GM10266 (cell line): ENCODE measurements around the gene ARHGAP10.

ENCODE experiments used
- DNase-seq: peaks from one replicate; pipeline ENCODE4 v3.0.0; 2012; ENCODE audit errors: extremely low spot score
- TF ChIP-seq, protein P1 (sequence below): IDR thresholded peaks from 2 replicates; pipeline ENCODE4 v1.5.1; 2012; ENCODE audit warnings: mild to moderate bottlenecking, low read depth; ENCODE audit not compliant: control insufficient read depth, insufficient read depth; ENCODE audit errors: missing control alignments

Gene ARHGAP10

DNA sequence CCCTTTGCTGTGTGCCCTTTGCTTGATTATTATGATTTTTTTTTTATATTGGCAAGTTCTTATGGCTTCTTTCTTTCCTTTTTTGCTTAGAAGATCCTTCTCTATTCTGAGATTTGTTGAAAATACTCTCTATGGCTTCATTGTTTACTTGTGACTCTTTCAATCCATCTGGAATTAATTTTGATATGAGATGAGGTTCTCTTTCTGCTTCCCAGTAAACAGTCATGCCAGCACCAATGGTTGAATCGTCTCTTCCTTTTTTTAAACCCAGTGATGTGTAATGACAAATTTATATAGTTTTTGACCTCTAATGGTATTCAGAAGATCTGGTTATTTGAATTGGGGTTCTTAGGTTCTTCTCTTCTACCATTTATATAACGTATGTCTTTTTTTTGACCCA, 121.8 kb downstream of the ARHGAP10 start:
- DNase-seq = no peak
- TF ChIP-seq, protein P1, sequence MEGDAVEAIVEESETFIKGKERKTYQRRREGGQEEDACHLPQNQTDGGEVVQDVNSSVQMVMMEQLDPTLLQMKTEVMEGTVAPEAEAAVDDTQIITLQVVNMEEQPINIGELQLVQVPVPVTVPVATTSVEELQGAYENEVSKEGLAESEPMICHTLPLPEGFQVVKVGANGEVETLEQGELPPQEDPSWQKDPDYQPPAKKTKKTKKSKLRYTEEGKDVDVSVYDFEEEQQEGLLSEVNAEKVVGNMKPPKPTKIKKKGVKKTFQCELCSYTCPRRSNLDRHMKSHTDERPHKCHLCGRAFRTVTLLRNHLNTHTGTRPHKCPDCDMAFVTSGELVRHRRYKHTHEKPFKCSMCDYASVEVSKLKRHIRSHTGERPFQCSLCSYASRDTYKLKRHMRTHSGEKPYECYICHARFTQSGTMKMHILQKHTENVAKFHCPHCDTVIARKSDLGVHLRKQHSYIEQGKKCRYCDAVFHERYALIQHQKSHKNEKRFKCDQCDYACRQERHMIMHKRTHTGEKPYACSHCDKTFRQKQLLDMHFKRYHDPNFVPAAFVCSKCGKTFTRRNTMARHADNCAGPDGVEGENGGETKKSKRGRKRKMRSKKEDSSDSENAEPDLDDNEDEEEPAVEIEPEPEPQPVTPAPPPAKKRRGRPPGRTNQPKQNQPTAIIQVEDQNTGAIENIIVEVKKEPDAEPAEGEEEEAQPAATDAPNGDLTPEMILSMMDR = no peak

DNA sequence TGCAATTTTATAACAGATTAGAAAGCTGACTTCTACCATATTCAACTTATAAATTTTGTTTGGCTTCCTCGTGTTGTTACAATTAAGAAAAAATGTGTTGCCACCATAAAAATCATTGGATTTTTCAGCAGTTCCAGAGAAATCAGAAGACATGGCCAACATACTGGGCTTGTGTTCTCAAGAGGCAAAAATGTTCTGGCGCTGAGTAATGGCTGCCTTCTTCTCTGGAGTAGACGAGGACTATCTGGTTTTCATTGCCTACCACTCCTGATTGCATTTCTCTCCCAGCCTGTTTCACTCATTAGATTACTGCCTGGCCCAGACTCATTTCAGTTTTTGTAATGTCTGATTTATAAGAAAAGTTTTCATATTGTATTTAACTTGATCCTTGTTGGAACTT, 122.3 kb downstream of the ARHGAP10 start:
- DNase-seq = no peak
- TF ChIP-seq, protein P1 = no peak

DNA sequence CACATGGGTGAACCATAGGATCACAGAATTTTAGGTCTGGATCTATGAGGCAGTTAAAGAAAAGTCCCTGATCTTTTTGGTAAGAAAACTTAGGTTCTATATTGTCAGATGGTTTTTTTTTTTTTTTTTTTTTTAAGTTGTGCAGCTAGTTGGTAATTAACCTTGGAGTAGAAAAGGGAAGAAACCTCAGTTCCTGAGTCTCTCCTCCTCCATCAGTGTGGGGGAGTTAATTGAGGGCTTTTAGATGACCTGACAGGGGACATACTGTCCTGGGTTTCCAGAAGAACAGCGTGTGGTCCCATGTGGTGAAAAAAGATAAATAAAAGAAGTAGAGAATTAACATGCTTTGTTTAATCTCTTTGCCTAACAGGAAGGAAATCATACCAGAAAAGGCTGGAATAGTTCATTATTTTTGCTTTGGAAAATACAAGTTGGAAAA, 123.7 kb downstream of the ARHGAP10 start:
- TF ChIP-seq, protein P1 = no peak
- DNase-seq = no peak

DNA sequence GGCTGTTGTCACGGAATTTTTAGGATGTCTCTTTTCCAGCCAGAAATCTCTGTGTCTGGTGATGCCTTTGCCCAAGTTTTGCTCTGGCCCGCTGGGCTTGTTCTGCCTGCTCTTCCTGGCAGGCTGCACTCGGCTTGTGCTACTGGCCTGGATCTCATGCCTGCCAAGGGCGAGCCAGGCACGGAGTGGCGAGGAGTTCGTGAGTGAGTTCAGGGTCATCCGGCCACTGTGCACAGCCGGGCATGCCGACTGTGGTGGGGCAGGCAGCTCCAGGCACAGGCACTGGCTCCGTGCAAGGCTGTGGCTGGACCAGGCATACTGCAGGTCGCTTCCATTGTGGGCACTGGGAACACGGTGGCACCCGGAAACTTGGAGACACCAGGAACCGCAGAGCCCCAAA, 129.1 kb downstream of the ARHGAP10 start:
- no peak for DNase-seq
- TF ChIP-seq, protein P1 = no peak

DNA sequence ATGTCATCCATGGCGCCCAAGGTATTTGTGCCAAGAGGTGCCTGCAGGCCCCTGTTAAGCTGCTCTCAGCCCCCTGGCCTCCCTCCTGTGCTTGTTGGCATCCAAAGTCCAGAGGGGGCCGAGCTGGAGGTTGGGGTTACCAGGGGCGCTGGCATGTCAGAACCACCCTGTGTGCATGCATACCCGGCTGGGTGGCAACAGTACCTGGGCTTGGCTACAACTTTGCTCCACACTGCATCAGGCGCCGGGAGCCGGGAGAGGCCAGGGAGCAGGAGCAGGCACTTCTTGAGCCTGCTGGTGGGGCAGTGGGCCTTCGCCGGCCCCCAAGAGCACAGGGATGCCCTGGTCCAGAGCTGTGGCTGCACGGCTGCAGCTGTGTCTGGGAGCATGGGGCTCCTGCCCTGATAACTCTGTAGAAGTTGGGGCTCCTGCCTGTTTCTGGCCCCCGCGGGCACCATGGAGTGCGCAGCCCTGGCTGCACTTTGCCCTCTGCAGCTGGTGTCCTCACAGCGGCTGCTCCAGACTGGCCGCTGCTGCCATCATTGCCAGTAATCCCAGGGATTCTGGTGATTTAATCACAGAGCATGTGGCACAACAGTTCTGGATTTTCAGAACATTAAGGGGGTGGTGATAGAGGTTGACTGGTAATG, 130.3 kb downstream of the ARHGAP10 start:
- TF ChIP-seq, protein P1 = no peak
- DNase-seq = no peak

DNA sequence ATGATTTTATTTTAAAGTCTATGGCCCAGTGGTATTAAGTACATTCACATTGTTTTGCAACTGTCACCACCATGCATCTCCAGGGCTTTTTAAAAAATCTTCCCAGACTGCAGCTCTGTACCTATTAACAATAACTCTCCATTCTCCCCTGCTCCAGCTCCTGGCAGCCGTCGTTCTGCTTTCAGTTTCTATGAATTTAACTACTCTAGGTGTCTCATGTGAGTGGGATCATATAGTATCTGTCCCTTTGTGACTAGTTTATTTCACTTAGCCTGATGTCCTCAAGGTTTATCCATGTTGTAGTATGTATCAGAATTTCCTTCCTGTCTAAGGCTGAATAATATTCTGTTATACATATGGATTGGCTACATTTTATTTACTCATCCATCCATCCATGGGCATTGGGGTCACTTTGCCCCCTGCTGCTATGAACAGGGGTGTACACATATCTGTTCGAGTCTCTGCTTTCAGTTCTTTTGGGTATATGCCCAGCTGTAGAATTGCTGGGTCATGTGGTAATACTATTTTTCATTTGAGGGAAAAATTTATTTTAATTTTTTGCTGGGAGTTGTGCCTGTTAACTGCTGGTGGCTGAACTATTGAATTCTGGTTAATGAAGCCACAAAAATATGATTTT, 131.3 kb downstream of the ARHGAP10 start:
- no peak for DNase-seq
- TF ChIP-seq, protein P1 = peak; percentile 20

DNA sequence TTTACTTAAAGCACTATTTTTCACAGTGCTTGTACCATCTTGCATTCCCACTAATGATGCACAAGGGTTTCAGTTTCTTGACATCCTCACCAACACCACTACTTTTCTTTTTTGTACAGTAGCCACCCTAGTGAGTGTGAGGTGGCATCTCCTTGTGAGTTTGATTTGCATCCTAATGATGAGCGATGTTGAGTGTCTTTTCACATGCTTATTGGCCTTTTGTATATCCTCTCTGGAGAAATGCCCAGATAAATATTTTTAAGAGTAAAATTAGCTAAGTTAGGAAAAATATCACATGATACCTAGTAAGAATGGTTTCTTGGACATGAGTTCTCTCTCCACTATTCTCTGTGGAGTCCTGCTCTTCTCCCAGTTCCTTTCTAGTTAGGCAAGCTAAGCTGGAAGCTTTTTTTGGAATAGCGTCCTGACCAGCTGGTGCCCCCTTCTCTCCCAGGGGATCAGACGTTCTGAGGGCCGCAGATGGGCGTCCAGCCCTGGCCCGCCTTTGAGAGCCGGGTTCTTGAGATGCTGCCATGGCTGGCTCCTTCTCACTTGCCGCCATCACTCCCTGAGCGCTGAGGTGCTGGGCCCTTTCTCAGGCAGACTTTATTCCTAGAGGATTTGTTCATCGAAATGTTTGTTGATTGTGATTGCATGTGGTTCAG, 132.1 kb downstream of the ARHGAP10 start:
- TF ChIP-seq, protein P1 = no peak
- no peak for DNase-seq
